Measurements from ENCODE around the gene ST8SIA2.

Gene ST8SIA2, protein sequence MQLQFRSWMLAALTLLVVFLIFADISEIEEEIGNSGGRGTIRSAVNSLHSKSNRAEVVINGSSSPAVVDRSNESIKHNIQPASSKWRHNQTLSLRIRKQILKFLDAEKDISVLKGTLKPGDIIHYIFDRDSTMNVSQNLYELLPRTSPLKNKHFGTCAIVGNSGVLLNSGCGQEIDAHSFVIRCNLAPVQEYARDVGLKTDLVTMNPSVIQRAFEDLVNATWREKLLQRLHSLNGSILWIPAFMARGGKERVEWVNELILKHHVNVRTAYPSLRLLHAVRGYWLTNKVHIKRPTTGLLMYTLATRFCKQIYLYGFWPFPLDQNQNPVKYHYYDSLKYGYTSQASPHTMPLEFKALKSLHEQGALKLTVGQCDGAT

DNA sequence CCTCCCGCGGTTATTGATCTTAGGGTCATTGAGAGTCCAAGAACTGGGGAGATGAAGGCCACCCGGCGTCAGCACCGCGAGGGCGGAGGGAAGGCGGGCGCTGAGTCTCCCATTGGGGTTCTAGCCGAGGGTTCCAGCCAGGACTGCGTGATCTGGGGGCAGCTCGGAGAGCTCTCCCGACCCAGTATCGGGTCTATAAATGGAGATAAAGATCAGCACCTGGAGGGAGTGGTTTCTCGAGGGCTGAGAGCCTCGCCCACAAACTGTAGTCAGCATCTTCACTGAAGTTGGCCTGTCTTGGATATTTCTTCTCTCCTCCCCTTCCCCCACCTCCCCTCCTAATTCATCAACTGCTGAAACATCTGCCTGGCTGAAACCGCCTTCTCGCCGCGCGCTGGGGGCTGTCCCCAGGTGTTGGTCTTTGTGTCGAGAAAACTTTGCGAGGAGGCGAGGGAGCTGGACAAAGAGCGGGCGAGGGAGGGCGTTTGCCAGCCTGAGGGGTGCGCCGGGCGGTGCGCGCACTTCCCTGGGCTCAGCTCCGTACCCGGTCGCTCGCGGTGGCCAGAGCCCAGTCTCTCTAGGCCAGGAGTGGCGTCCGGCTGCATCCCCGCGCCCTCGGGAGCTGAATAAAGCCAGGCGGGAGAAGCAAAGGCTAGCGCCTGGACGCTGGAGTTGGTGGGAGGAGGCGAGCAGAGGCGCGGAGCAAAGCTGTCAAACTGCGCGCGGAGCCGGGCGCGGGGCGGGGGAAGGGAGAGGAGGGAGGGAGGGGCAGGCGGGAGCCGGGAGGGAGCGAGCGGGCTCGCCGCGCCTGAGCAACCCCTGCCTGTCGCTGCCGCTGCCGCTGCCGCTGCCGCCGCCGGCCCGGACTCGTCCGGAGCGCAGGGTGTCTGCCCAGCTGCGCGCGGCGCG, at the start of gene ST8SIA2:
TSS of gene ST8SIA2 (plus strand) at position 811 of the 909 bp plus-strand sequence. CDS start 184 bp downstream, outside the sequence.
- DNase-seq: no peak

DNA sequence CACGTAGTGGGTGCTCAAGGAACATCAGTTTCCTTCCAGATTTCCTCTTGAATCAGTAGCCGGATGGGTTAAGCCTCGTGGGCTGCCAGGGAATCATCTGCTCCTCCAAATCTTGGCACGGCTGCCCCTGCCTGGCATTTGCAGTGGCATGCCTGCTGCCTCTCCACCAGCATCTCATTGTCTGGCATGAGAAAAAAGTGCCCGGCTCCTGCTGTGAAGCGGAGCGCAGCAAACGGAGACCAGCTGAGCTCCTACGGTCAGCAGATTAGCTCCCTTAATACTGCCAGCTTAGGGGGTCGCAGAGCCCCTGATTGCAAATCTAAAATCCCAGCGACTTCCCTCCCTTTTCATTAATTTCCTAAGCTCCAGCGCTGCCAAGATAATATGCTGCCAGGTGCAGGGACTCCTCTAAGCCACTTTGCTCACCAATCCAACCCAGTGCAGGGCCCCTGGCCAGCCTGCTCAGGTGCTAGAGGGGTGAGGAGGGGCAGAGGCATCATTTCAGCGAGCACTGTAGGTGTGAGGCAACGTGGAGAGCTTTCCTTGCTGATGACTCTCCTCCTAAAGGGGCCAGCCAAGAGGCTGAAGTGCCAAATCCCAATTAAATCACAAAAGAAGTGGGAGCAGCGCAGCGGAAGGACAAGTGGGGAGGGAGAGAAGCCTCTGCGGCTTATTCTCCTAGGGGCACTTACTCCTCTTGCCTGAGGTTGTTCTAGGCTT, 49.6 kb upstream of the ST8SIA2 start:
- DNase-seq: no peak

DNA sequence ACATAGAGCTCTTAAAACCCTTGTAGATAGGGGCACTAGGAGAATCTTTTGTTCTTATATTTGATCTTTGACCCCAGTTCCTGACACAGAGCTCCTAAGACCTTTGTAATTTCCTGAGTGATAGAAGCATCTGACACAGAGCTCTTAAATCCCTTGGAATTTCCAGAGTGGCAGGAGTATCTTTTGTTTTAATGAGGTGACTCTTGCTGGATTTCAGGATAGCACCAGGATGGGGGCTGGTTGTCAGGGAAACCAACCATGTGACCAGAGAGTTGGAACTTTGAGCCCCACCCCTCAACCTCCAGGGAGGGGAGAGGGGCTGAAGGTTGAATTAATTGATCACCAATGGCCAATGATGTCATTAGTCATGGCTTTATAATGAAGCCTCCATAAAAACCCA, 47.6 kb upstream of the ST8SIA2 start:
- DNase-seq: no peak

DNA sequence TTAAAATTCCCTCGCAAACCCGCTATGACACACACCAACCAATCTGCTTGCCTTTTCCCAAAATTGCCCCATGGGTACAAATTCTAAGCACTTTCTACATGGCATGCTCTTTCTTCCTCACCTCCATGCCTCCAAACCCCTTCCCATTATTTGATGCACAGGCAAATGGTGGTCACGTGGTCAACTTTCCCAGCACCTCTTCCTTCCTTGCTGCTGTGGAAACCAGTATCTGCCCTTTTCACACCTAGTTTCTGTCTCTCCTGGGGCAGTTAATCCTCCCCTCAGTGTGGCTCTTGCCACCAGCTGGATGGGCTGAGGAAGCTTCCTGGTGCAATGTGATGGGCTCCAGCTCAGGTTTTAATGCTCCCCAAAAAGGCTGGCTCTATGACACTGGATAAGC, 38.4 kb upstream of the ST8SIA2 start:
- no peak for DNase-seq

DNA sequence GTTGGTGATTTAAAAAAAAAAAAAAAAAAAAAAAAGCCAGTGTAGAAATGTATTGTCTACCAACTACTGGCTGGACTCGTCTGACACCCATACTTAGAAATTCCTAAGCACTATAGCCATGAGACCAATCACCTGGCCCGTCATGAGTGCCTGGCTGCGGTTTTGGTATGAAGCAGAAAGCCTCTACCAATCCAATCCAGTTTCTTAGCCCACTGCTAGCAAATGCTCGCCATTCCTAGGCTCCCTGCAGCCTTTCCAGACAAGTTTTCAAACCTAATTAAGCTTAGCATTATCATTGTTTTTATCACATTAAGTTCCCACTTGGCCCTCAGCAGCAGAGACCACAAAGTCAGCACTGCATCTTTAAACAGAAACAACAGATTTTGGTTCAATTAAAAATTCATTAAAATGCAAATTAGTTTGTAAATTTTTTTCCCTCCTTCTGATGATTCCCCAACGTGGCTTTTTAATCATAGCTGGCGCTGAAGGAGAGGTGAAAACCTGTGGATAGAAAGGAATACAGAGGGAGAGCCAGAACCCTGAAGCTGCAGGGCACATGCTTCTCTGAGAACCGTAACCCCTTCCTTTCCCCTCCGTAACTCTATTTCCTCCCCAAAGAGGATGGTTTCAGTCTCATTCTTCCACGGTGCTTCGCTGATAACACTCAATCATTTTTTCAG, 32.2 kb upstream of the ST8SIA2 start:
- DNase-seq: no peak

DNA sequence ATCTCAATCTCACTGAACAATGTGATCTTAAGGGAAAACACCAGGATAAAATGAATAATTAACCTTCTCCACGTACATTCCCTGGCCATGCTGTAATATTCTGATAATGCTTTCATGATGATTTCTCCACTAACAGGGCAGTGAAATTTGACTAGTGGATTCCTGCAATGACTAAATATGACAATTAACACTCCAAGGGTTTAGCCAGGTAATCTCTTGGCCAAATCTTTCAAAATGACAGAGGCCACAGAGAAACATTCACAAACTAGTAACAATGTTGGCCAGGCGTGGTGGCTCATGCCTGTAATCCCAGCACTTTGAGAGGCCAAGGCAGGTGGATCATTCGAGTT, 31.7 kb upstream of the ST8SIA2 start:
- no peak for DNase-seq

DNA sequence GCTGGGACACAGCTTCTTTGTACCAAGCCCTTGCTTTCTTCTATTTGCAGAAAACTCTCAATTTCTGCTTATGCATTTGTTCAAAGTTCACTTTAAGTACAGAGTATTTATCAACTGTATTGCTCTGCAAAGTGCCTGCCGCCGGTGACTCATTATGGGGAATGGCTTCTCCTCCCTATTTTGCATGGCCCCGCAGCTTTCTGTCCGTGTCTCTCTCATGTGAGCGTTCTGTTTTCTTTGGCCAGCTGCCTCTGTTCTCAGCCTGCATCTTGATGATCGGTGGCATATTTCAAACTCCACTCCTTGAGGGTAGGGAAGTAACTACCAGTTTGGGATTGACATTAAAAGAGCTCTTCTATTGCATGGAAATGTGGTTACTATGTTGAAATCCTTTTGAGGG, 28.6 kb upstream of the ST8SIA2 start:
- no peak for DNase-seq

DNA sequence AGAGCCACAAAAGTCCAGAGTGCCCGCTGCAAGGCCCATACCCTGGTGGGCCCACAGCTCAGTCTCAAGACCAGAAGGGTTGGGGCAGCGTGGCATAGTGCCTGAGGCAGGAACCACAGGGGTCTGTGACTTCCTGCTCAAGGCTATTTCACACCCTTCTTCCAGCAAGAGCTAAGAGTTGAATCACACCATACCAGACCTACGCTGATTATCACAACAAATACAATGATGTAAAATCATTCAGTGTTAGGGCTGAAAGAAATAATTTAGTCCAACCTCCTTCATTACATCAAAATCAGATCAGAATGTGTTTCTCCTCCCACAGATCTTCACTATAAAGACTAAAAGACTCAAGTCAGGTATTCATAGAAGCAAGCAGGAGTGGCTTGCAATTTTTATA, 27.8 kb upstream of the ST8SIA2 start:
- DNase-seq: no peak

DNA sequence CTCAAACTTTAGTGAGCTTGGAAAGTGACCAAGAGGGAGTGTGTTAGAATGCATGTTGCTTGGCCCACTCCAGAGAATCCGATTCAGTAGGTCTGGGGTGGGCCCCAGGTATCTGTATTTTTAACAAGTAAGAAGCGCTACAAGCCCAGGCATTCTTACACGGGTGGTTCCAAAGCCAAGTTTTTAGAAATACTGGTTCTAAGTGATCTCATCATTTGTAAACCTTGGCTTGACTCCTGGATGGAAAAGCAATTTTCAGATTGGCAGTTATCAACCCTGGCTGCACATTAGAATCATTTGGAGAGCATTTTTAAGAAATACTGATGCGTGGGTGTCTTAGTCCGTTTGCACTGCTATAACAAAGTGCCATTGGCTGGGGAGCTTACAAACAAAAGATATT, 27.3 kb upstream of the ST8SIA2 start:
- no peak for DNase-seq

DNA sequence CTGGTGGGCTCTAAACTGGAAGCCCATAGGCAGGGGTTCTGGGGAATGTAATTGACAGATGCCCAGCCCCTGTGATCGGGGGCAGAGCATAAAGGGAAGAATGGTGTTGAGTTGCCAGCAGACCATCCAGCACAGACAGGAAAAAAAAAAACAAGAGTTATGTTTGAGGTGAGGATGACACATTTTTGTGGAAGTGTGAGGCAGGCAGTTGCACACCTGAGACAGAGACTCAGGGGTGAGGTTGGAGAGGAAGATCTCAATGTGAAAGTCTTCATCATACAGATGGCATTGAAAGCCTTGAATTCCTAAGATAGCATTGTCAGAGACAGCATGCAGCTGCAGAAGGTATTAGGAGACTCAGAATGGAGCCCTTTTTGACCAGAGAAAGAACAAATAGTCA, 18.6 kb upstream of the ST8SIA2 start:
- DNase-seq: no peak

DNA sequence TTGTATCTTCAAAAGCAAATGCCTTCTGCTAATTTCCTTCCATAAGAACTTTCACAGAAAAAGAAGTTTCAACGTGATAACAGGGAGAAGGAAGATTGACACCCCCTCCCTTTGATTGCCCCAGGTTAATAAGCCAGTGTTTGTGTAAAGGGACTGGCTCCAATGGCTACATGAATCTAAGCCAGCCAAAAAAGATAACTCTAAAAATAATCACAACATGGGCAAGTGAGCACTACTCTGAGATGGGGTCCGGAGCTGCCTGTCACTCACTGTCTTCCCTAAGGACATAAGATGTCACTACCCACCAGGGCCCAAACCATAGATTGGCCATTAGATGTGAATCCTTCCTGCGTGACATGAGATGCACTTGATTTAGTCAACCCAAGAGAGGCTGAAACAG, 17.6 kb upstream of the ST8SIA2 start:
- no peak for DNase-seq

DNA sequence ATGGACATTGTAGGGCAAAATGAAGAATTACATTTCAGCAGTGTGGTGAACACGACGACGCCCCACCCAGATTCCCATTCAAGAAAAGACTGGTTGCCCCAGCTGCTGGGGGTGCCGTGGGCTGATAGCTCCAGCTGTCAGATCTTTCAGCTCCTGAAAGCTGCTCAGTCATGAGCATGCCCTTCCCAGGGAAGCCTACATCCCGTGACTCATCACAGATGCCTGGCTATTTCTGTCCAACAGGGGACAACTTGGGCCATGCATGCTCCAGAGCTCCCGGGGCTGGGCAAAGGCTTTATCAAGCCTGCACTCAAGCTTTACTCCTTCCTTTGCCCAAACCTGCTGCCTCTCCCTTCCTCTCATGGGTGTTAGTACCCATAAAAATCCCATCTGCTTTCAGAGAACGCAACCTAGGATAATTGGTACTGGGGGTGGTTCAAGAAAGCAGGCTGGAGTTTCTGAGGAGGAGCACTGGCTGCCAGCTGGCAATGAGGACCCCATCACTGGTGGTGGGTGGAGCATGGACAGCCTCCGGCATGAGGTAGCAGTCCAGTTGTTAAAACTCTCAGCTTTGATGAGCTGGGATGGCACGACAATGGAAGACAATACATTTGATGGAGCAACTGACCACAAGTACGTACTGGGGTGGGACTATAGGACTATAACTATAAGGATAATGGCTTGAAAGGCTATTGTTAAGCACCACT, 16.4 kb upstream of the ST8SIA2 start:
- DNase-seq: no peak

DNA sequence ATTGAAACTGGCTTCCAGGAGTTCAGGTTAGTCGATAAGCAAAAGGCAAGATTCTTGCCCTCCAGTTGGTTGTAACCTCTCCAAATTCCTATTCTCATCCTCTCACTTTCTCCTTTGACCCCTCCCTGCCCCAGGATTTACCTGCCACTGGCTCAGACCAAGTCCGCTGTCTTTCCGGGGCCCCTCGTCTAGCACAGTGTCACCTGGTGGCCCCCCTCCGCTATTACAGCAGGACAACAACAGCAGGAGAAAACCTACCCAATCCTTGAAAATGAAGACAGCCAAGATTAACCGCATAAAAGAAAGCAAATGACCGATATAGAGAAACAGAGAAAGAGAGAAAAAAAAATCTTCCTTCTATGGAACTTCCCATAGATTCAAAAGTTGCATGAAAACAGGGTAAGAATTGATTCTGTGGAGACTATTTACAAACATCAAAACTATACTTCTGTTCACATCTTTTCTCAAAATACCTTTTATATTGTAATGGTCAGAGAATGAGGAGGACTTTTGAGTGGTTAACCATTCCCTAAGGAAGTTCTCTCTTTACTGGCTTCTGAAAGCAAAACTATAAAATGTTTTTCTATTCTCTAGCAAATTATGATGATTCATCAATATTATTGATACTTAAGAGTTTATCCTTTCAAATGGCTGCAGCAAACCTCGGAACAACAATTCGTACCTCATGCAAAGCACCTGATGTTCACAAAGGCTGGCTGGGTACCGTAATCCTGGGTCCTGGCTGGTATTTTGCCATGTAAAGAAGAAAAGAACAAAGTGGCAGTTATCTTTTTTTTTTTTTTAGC, 10.0 kb upstream of the ST8SIA2 start:
- DNase-seq: peak; percentile 66

DNA sequence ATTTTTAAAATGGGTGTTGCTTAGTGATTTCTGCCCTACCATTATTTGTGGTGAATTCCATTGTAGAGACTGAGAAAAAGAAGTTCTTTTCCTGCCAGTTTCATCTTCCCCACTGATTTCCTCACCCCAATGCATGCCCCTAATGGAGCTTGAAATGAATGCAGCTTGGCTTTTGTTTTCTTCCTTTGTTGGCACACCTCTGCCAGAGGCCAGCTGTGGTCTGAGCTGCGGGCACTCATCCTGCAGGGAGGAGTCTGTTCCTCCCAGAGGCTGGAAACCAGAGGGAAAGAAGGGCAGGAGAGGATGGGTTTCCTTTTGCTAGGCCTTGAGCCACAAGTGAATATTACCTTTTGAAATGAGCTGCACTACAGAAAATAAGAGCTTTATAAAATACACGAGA, 9.3 kb upstream of the ST8SIA2 start:
- no peak for DNase-seq

DNA sequence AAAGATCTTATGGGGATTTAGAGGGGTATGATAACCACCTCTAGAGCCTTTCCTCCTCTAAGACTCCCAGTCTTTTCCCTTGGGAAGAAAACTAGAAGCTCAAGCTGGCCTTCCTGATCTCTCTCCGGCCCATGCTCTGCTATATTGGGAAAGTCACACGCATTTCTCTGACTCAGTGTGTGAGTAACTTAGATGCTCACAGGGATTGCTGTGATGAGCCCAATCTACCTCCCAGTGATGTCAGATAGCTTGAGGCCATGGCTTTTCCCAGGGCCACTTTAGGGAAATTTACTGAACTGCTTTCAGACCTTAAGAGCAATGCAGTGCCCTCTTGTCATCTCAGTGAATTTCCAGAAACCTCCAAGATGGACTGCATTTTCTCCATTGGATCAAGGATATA, 8.6 kb upstream of the ST8SIA2 start:
- no peak for DNase-seq

DNA sequence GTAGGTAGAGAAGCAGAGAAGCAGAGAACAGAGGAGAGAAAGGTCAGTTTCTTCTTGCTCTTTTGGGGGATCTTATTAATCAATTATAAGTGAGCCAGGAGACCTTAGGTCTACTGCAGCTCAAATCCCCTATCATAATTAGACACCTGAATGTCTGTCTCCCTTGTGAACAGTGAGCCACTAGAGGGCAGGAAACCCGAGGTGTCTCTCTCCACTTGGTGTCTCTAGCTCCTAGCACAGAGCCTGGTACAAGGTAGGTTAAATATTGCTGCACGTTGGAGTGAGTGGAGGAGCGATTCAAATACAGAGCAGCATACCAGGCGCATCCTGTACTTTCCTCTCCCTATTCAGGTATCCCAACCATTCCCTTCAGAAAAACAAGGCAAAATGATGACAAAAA, 2.0 kb upstream of the ST8SIA2 start:
- DNase-seq: no peak

DNA sequence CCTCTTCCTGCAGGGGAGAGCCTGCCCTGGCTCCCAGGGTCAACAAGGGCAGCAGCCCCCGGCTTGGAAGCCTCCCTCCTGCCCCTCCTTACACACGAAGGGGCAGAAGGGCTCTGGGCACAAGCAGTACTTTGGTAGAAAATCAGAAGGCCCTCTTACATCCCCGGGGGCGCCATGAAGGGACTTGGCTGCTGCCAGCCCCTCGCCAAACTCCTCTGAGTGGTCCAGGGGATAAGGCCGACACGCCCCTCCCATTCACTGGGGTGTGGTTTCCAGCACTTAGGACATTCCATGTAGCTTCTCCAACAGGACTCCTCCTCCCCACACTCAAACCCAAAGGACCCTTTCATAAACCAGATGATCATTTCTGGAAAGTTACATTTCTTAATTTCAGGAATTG, 1.2 kb upstream of the ST8SIA2 start:
- DNase-seq: no peak

DNA sequence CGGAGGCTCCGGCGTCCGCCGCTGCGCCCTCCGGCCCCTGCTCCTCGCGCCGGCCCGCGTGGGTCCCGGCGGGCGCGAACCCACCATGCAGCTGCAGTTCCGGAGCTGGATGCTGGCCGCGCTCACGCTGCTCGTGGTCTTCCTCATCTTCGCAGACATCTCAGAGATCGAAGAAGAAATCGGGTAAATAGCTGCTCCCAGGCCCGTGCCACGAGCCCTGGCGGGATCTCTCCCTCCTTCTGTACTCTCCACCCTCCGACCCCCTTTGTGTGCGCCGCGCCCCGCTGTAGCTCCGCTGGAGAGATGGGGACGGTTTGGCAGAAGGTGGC, 263 bp downstream of the ST8SIA2 start:
- no peak for DNase-seq

DNA sequence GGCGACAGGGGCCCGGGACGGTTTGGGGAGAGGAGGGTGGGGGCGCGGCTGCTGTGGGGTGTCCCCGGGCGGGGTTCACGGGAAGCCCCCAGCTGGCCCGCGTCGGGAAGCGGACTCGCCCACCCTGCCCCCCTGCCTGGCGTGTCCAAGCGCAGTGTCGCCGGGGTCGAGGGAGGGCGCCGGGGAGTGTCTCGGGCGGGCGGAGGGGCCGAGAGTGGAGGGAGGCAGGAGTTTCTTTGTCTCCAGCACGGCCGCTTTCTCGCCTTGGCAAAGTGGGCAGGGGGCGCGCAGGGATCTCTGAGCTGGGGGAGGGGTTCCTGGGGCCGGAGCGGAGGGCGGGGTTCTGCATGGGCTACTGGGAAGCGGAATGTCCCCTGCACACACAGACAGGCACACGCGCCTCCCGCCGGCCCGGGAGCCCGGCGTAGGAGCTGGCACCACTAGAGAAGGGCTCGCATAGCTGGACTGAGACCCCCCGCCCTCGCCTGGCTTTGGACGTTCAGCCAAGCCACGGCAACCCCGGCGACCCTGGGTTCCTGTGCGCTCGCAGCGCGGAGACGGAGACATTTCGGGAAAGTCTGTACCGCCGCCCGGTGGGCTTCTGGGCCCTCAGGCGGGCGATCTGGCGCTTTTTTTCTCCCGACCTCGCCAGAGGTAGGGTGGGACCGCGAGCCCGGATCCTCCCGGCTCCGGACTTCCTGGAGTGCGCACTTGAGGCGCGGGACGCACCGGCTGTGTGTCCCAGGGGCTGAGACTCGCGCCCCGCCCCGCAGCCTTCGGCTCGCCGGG, 822 bp downstream of the ST8SIA2 start:
- DNase-seq: no peak

DNA sequence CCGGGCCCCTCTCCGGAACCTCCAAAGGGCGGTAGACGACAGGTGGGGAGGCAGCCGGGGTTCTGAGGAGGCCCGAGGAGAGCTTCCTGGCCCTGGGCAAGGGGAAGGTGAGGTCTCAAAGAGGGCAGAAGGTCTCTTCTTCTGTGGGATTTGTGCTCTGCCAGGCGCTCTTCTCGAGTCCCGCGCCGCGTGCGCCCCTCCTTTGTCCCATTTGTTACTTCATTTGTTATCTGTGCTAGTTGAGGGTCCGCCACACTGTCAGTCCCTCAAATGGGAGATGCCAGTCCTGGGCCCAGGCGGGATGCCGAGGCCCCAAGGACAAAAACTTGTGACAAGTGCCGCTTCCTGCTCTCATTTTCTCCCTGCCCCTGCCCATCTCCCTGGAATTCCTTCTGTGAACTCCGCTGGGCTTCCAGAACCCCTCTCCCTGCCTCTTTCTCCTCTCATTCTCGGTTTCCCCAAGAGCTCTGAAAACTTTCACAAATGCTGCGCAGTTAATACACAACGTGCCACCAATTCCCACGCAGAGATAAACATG, 1.5 kb downstream of the ST8SIA2 start:
- no peak for DNase-seq

All from activated CD8-positive, alpha-beta memory T cell treated with anti-CD3 and anti-CD28 coated beads, Interleukin-2, amount 50 U/mL, for 48 hours (primary cell).